GM12878 (cell line): ENCODE data around the gene MMP15. TPM values are rescaled to one million over a fixed set of nuclear protein-coding genes. Genes with fewer than 3 reads are reported as not detected.

ENCODE experiments used
- ATAC-seq: fragments of 200-7000 bp; cut with Tn5 transposase; 3 replicates; pipeline ENCODE4 v1.9.1; 2020; ENCODE audit warnings: mild to moderate bottlenecking, moderate library complexity
- BruUV-seq: library from RNA; stranded (reverse); fragments of 400-500 nt; replicated peaks from 2 replicates; lab custom pipeline; 2021; lab: Mats Ljungman, UMichigan
- CTCF ChIA-PET: fragments of 300-600 bp; sonication (Branson Sonifier 250); formaldehyde crosslinking; extraction: SDS; loops from one replicate; lab custom pipeline; 2021; ENCODE audit warnings: inconsistent platforms; lab: Yijun Ruan, JAX
- POLR2A ChIA-PET: fragments of 350-600 bp; formaldehyde crosslinking; extraction: SDS; loops from one replicate; lab custom pipeline; 2021; ENCODE audit warnings: inconsistent platforms; lab: Charles Lee
- RAD21 ChIA-PET: fragments of 300-600 bp; sonication (Branson Sonifier 250); formaldehyde crosslinking; loops from one replicate; lab custom pipeline; 2023; ENCODE audit warnings: antibody characterized with exemption; ENCODE audit not compliant: unreplicated experiment; lab: Charles Lee
- SMC1A ChIA-PET: fragments of 300-600 bp; sonication (Branson Sonifier 250); formaldehyde crosslinking; loops from one replicate; lab custom pipeline; 2023; ENCODE audit not compliant: unreplicated experiment, uncharacterized antibody; lab: Charles Lee
- DNase-seq: peaks from one replicate; pipeline ENCODE4 v3.0.0-alpha.2; 2011; ENCODE audit warnings: low read depth, low spot score
- FAIRE-seq: peaks from 3 replicates; lab custom pipeline; 2011; peaks lifted over from hg19 to GRCh38; lab: Jason Lieb, UNC
- H2AFZ ChIP-seq: 2 replicates; pipeline ENCODE4 v1.6.0; 2011; ENCODE audit warnings: low read depth, low read length, control low read depth; ENCODE audit not compliant: control insufficient read depth
- H3K27ac ChIP-seq: 2 replicates; pipeline ENCODE4 v1.5.1; 2011; ENCODE audit warnings: control low read depth; ENCODE audit not compliant: control insufficient read depth, insufficient read depth
- H3K27me3 ChIP-seq, 2 experiments: replicated peaks in 1 of 2; 2 replicates each; pipeline versions ENCODE4 v1.6.0 to v1.6.1; 2011; ENCODE audit warnings: low read length in 1 of 2; ENCODE audit not compliant: control insufficient read depth in 2 of 2, insufficient read depth in 2 of 2
- H3K36me3 ChIP-seq, 2 experiments: 2 replicates each; pipeline ENCODE4 v1.5.1; 2011; ENCODE audit warnings: low read length in 1 of 2; ENCODE audit not compliant: control insufficient read depth in 2 of 2, insufficient read depth in 2 of 2
- H3K4me1 ChIP-seq: 2 replicates; pipeline ENCODE4 v1.6.1; 2011; ENCODE audit warnings: mild to moderate bottlenecking, low read length, moderate library complexity, mixed read lengths; ENCODE audit not compliant: control insufficient read depth, insufficient read depth
- H3K4me2 ChIP-seq: 2 replicates; pipeline ENCODE4 v1.6.0; 2011; ENCODE audit warnings: control low read depth; ENCODE audit not compliant: control insufficient read depth, insufficient read depth
- H3K4me3 ChIP-seq: fragments of 200-600 bp; sonication (generic); 2 replicates; pipeline ENCODE4 v1.5.1; 2016
- H3K79me2 ChIP-seq: 2 replicates; pipeline ENCODE4 v1.6.0; 2011; ENCODE audit warnings: low read length; ENCODE audit not compliant: control insufficient read depth, insufficient read depth
- H3K9ac ChIP-seq: 2 replicates; pipeline ENCODE4 v1.8.0; 2011; ENCODE audit warnings: low read length, control low read depth, mixed read lengths; ENCODE audit not compliant: control insufficient read depth, insufficient read depth
- H3K9me3 ChIP-seq: replicated peaks from 3 replicates; pipeline ENCODE4 v1.5.1; 2011; ENCODE audit warnings: mild to moderate bottlenecking, low read length; ENCODE audit not compliant: control insufficient read depth, insufficient read depth
- H4K20me1 ChIP-seq: 2 replicates; pipeline ENCODE4 v1.6.0; 2011; ENCODE audit not compliant: control insufficient read depth, insufficient read depth
- CBFB ChIP-seq: IDR thresholded peaks from 2 replicates; pipeline ENCODE4 v1.6.1; 2016; ENCODE audit warnings: antibody characterized with exemption, low read depth
- FOS ChIP-seq: IDR thresholded peaks from 3 replicates; pipeline ENCODE4 v1.6.1; 2011; ENCODE audit warnings: borderline replicate concordance; ENCODE audit not compliant: insufficient read length; ENCODE audit errors: extremely low read depth
- FOXK2 ChIP-seq: fragments of 450-650 bp; IDR thresholded peaks from 2 replicates; pipeline ENCODE4 v1.6.1; 2017; ENCODE audit warnings: mild to moderate bottlenecking, moderate library complexity
- FOXM1 ChIP-seq: IDR thresholded peaks from 2 replicates; pipeline ENCODE4 v1.6.1; 2012; ENCODE audit warnings: low read depth, mild to moderate bottlenecking, inconsistent platforms, low read length, moderate library complexity
- HDAC6 ChIP-seq: fragments of 200-600 bp; sonication (generic); IDR thresholded peaks from one replicate; pipeline ENCODE4 v1.8.0; 2017; ENCODE audit warnings: antibody characterized with exemption; ENCODE audit not compliant: unreplicated experiment
- NBN ChIP-seq: fragments of 450-650 bp; IDR thresholded peaks from 2 replicates; pipeline ENCODE4 v1.6.1; 2016
- POU2F2 ChIP-seq: IDR thresholded peaks from 3 replicates; pipeline ENCODE4 v1.6.1; 2011; ENCODE audit warnings: low read depth, mild to moderate bottlenecking, low read length, borderline replicate concordance
- RAD51 ChIP-seq: fragments of 450-650 bp; IDR thresholded peaks from 2 replicates; pipeline ENCODE4 v1.6.1; 2016; ENCODE audit warnings: moderate library complexity, mild to moderate bottlenecking, inconsistent platforms
- SMC3 ChIP-seq: IDR thresholded peaks from 2 replicates; pipeline ENCODE4 v1.6.1; 2011; ENCODE audit warnings: low read length, improper control_type of control experiment, borderline replicate concordance
- TCF3 ChIP-seq: IDR thresholded peaks from 2 replicates; pipeline ENCODE4 v1.6.1; 2012; ENCODE audit warnings: low read depth, mild to moderate bottlenecking, low read length, borderline replicate concordance; ENCODE audit not compliant: insufficient read depth
- ZBED1 ChIP-seq: IDR thresholded peaks from 2 replicates; pipeline ENCODE4 v1.6.1; 2016; ENCODE audit warnings: borderline replicate concordance
- ZBTB4 ChIP-seq: fragments of 450-650 bp; formaldehyde crosslinking; IDR thresholded peaks from 2 replicates; pipeline ENCODE4 v1.4.0; 2022; ENCODE audit warnings: mild to moderate bottlenecking, moderate library complexity
- ZNF207 ChIP-seq: fragments of 450-650 bp; IDR thresholded peaks from 2 replicates; pipeline ENCODE4 v1.6.1; 2014; ENCODE audit warnings: antibody characterized with exemption, mild to moderate bottlenecking, borderline replicate concordance
- ZSCAN29 ChIP-seq: fragments of 450-650 bp; IDR thresholded peaks from 2 replicates; pipeline ENCODE4 v1.6.1; 2017; ENCODE audit warnings: mild to moderate bottlenecking, moderate library complexity
- WGBS: methylation state at CpG from one replicate; pipeline ENCODE4 v1.1.6; 2016; ENCODE audit warnings: low lambda C conversion rate; ENCODE audit not compliant: insufficient replicate concordance, insufficient coverage; ENCODE audit errors: missing lambda C conversion rate; 5-methylcytosine and 5-hydroxymethylcytosine counted together
- in situ Hi-C: fragments of 300-500 bp; cut with MboI; formaldehyde crosslinking; loops from 9 replicates; pipeline ENCODE4 v1.14.3; 2018; ENCODE audit warnings: mixed read lengths
- intact Hi-C: fragments of 100-400 bp; cut with micrococcal nuclease; formaldehyde crosslinking; loops from one replicate; pipeline ENCODE4 v1.14.2; 2022; ENCODE audit not compliant: unreplicated experiment
- polyA plus RNA-seq, 11 experiments: library from polyadenylated mRNA; depleted of rRNA in 4 of 11; unstranded in 6 of 11; stranded (reverse) in 5 of 11; fragments of >200 nt; fragmentation: Nextera tagmentation in 4 of 11; fragmentation: Illumina TruSeq in 1 of 11; extraction: Ambion mirVana in 4 of 11; extraction: Trizol in 1 of 11; gene quantifications; 1 replicate in 1 of 11; 2 replicates in 10 of 11; pipeline versions ENCODE4 v1.2.1 to v1.2.3, GENCODE V29; 2011 to 2016; ENCODE audit warnings: inconsistent platforms in 2 of 11, missing spikeins in 2 of 11, low read depth in 1 of 11
- total RNA-seq, 4 experiments: library from RNA; depleted of rRNA in 3 of 4; stranded (reverse); fragments of >200 nt in 3 of 4; fragmentation: Illumina TruSeq in 1 of 4; extraction: Trizol in 1 of 4; gene quantifications; 2 replicates each; pipeline versions ENCODE4 v1.2.1 to v1.2.3, GENCODE V29; 2013 to 2021
- TF ChIP-seq, protein P1 (sequence below): fragments of 450-650 bp; IDR thresholded peaks from 2 replicates; pipeline ENCODE4 v1.6.1; 2014; ENCODE audit warnings: mild to moderate bottlenecking
- TF ChIP-seq, protein P2 (sequence below): IDR thresholded peaks from 2 replicates; pipeline ENCODE4 v1.6.1; 2012; ENCODE audit warnings: low read depth, low read length, improper control_type of control experiment

Gene MMP15
- total and polyA plus RNA-seq, 10 of the 15 experiments (the other 5 are each of a cell fraction or from before 2014, with no cell fraction given), result 0.08 to 0.56 (median 0.10) TPM; not detected in 7

- no peak for FAIRE-seq
- Histone ChIP-seq H2AFZ (no peak overlapping the region), H3K36me3 (no peaks in the 10 kb centered on the region), H3K4me2 (no peak overlapping the region), H3K9ac (no peak overlapping the region), H3K4me1 (no peaks in the 10 kb centered on the region; the same call in 1 of the 2 replicates), H4K20me1 (no peaks in the 10 kb centered on the region), H3K79me2 (no peaks in the 10 kb centered on the region), H3K9me3 (no peaks in the 10 kb centered on the region), H3K27ac (no peak overlapping the region), H3K4me3 (no peak overlapping the region), H3K27me3 (peaks cover 11 to 13% of the 10 kb centered on the region in 2 experiments)
- in situ Hi-C loops, result no loop called here
- CTCF ChIA-PET, result interaction anchor here (1.2 to 2.9 kb wide), 2 partner anchors 69 to 93 kb away, joined by 6 to 13 read pairs; no protein-coding TSS in a partner anchor
- no TSS peak for BruUV-seq
- 51% methylated on average over 6 of the region's 6 CpGs for WGBS
- no peak for TF ChIP-seq POU2F2
- TF ChIP-seq SMC3, result no peak
- TF ChIP-seq ZBED1, result no peak
- no peak for TF ChIP-seq ZNF207
- TF ChIP-seq RAD51, result no peak
- TF ChIP-seq ZBTB4, result no peak
- TF ChIP-seq FOS, result no peak
- TF ChIP-seq, protein P1, sequence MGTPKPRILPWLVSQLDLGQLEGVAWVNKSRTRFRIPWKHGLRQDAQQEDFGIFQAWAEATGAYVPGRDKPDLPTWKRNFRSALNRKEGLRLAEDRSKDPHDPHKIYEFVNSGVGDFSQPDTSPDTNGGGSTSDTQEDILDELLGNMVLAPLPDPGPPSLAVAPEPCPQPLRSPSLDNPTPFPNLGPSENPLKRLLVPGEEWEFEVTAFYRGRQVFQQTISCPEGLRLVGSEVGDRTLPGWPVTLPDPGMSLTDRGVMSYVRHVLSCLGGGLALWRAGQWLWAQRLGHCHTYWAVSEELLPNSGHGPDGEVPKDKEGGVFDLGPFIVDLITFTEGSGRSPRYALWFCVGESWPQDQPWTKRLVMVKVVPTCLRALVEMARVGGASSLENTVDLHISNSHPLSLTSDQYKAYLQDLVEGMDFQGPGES, result no peak
- TF ChIP-seq TCF3, result no peak
- no peak for TF ChIP-seq HDAC6
- TF ChIP-seq, protein P2, sequence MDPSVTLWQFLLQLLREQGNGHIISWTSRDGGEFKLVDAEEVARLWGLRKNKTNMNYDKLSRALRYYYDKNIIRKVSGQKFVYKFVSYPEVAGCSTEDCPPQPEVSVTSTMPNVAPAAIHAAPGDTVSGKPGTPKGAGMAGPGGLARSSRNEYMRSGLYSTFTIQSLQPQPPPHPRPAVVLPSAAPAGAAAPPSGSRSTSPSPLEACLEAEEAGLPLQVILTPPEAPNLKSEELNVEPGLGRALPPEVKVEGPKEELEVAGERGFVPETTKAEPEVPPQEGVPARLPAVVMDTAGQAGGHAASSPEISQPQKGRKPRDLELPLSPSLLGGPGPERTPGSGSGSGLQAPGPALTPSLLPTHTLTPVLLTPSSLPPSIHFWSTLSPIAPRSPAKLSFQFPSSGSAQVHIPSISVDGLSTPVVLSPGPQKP, result no peak
- TF ChIP-seq ZSCAN29, result no peak
- no peak for TF ChIP-seq FOXM1
- no peak for TF ChIP-seq CBFB
- TF ChIP-seq NBN, result no peak
- no peak for TF ChIP-seq FOXK2
- no peak for ATAC-seq
- RAD21 ChIA-PET, result no interaction called here
- POLR2A ChIA-PET, result interaction anchor here (1.4 kb wide), 1 partner anchor 97 kb away, joined by 3 read pairs; no protein-coding TSS in a partner anchor
- no peak for DNase-seq
- SMC1A ChIA-PET, result interaction anchor here (1.1 to 1.8 kb wide), 2 partner anchors 74 to 93 kb away, joined by 4 to 6 read pairs; no protein-coding TSS in a partner anchor
- intact Hi-C loops, result loop anchor here (10.0 kb wide), 1 partner anchor 166 kb away; the partner anchor contains the start of gene CSNK2A2
Measured at GRCh38 chr16:58028541-58029070, 3.1 kb downstream of the MMP15 start.
